Vagina (tissue), 2 donors: Measurements from ENCODE around the gene EIF2AK3.

Experiments used
- POLR2AphosphoS5 ChIP-seq, 2 donors: sonication (generic); formaldehyde crosslinking; IDR thresholded peaks; one replicate each; pipeline ENCODE4 v1.9.0; 2017; ENCODE audit warnings: antibody characterized with exemption in 2 of 2, mild to moderate bottlenecking in 2 of 2, low read depth in 1 of 2; ENCODE audit not compliant: insufficient read depth in 1 of 2
- TF ChIP-seq, protein P1 (sequence below), 3 experiments: fragments of 450-650 bp in 2 of 3; fragments of 200-600 bp in 1 of 3; sonication (generic) in 1 of 3; IDR thresholded peaks; one replicate each; pipeline ENCODE4 v1.5.1; 2017 to 2019; ENCODE audit warnings: antibody characterized with exemption in 3 of 3, mild to moderate bottlenecking in 2 of 3, moderate library complexity in 2 of 3

DNA sequence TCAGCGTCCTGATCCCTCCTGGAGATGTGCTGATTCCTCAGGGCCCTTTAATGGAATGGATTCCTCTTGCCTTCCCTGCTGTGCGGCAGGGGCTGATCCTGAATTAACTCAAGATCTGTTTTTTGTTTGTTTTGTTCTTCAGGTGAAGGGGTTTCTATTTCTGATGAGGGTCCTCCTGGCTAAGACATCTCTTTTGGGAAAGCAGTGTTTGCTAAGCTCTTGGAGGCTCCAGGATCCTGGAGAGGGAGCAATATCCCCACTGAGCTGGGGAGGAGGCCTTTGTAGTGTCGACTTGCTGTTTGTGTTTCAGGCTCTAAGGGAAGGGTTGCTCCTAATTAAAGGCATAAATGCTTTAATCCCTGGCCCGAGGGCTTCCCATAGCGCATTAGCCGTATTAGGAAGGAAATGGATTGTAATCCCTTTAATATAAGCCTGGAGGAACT lies 109.5 kb downstream of the EIF2AK3 start:
- no peak for TF ChIP-seq POLR2AphosphoS5 (IDR thresholded peaks at IDR 0.05; ENCODE audit: insufficient read depth in 1 of 2, low read depth in 1 of 2)
- TF ChIP-seq, protein P1, sequence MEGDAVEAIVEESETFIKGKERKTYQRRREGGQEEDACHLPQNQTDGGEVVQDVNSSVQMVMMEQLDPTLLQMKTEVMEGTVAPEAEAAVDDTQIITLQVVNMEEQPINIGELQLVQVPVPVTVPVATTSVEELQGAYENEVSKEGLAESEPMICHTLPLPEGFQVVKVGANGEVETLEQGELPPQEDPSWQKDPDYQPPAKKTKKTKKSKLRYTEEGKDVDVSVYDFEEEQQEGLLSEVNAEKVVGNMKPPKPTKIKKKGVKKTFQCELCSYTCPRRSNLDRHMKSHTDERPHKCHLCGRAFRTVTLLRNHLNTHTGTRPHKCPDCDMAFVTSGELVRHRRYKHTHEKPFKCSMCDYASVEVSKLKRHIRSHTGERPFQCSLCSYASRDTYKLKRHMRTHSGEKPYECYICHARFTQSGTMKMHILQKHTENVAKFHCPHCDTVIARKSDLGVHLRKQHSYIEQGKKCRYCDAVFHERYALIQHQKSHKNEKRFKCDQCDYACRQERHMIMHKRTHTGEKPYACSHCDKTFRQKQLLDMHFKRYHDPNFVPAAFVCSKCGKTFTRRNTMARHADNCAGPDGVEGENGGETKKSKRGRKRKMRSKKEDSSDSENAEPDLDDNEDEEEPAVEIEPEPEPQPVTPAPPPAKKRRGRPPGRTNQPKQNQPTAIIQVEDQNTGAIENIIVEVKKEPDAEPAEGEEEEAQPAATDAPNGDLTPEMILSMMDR (IDR thresholded peaks at IDR 0.05): no peak
